Karpas-422 (cell line): Measurements from ENCODE around the gene PID1. TPM values are rescaled to one million over a fixed set of nuclear protein-coding genes. Genes with fewer than 3 reads are reported as not detected.

Source experiments
- DNase-seq: peaks from one replicate; pipeline ENCODE4 v3.0.0-alpha.2; 2015
- H2AFZ ChIP-seq: fragments of 200-600 bp; sonication (generic); 2 replicates; pipeline ENCODE4 v1.6.1; 2014; ENCODE audit warnings: antibody characterized with exemption, low read length, mixed read lengths
- H3K27ac ChIP-seq: fragments of 200-600 bp; sonication (generic); 2 replicates; pipeline ENCODE4 v1.5.1; 2014; ENCODE audit warnings: mild to moderate bottlenecking, low read length, moderate library complexity
- H3K27me3 ChIP-seq: fragments of 200-600 bp; sonication (generic); 2 replicates; pipeline ENCODE4 v1.6.1; 2014; ENCODE audit warnings: low read length, mixed read lengths
- H3K36me3 ChIP-seq: fragments of 200-600 bp; sonication (generic); 2 replicates; pipeline ENCODE4 v1.6.1; 2014; ENCODE audit warnings: low read length, mixed read lengths; ENCODE audit not compliant: insufficient read depth
- H3K4me1 ChIP-seq: fragments of 200-600 bp; sonication (generic); 2 replicates; pipeline ENCODE4 v1.6.1; 2014; ENCODE audit warnings: mild to moderate bottlenecking, low read length, mixed read lengths
- H3K4me2 ChIP-seq: fragments of 200-600 bp; sonication (generic); 2 replicates; pipeline ENCODE4 v1.6.1; 2014; ENCODE audit warnings: low read length, low read depth, mild to moderate bottlenecking; ENCODE audit not compliant: poor library complexity, severe bottlenecking
- H3K4me3 ChIP-seq: fragments of 200-600 bp; sonication (generic); 2 replicates; pipeline ENCODE4 v1.5.1; 2014; ENCODE audit warnings: mild to moderate bottlenecking, antibody characterized with exemption, low read length, mixed read lengths
- H3K79me2 ChIP-seq: fragments of 200-600 bp; sonication (generic); 2 replicates; pipeline ENCODE4 v1.6.1; 2014; ENCODE audit warnings: mild to moderate bottlenecking, low read length, mixed read lengths
- H3K9ac ChIP-seq: fragments of 200-600 bp; sonication (generic); 2 replicates; pipeline ENCODE4 v1.6.0; 2014; ENCODE audit warnings: low read length
- H3K9me2 ChIP-seq: fragments of 200-600 bp; sonication (generic), shearing (Covaris generic); replicated peaks from 2 replicates; pipeline ENCODE4 v1.6.0; 2014; ENCODE audit warnings: mild to moderate bottlenecking, low read length, moderate library complexity; ENCODE audit not compliant: insufficient read depth
- H3K9me3 ChIP-seq: fragments of 300-700, 200-600 bp; sonication (generic); 2 replicates; pipeline ENCODE4 v1.6.1; 2014; ENCODE audit warnings: low read length, mixed read lengths
- H4K20me1 ChIP-seq: fragments of 200-600 bp; sonication (generic); 2 replicates; pipeline ENCODE4 v1.6.1; 2014; ENCODE audit warnings: mild to moderate bottlenecking, antibody characterized with exemption, low read length, low read depth; ENCODE audit not compliant: insufficient read depth
- total RNA-seq: library from RNA; depleted of rRNA; stranded (reverse); fragments of >200 nt; shearing (Covaris generic); gene quantifications from 2 replicates; pipeline ENCODE4 v1.2.3, GENCODE V29; 2014; ENCODE audit warnings: low replicate concordance

PID1 gene
- total RNA-seq, 1 experiment from 2014 or later = not detected

- Histone ChIP-seq H3K4me2 (no peak overlapping the region), H3K79me2 (no peaks in the 10 kb centered on the region), H2AFZ (no peak overlapping the region), H3K27me3 (no peaks in the 10 kb centered on the region), H3K4me3 (no peak overlapping the region), H4K20me1 (no peaks in the 10 kb centered on the region), H3K36me3 (no peaks in the 10 kb centered on the region), H3K9me3 (no peaks in the 10 kb centered on the region), H3K9ac (no peak overlapping the region), H3K4me1 (no peaks in the 10 kb centered on the region), H3K9me2 (no peaks in the 10 kb centered on the region), H3K27ac (no peak overlapping the region)
- no peak for DNase-seq
Measured at GRCh38 chr2:229223107-229223506, 48.0 kb downstream of the PID1 start.

GRCh38 chr2:229221641-229222040 lies 49.4 kb downstream of the PID1 start:
- Histone ChIP-seq H3K9me3 (no peaks in the 10 kb centered on the region), H4K20me1 (no peaks in the 10 kb centered on the region), H3K4me2 (no peak overlapping the region), H3K27me3 (no peaks in the 10 kb centered on the region), H3K9ac (no peak overlapping the region), H2AFZ (no peak overlapping the region), H3K4me3 (no peak overlapping the region), H3K27ac (no peak overlapping the region), H3K4me1 (no peaks in the 10 kb centered on the region), H3K9me2 (no peaks in the 10 kb centered on the region), H3K36me3 (no peaks in the 10 kb centered on the region), H3K79me2 (no peaks in the 10 kb centered on the region)
- DNase-seq = no peak

GRCh38 chr2:229220254-229220653 lies 50.8 kb downstream of the PID1 start:
- H3K4me1 ChIP-seq = no peaks in the 10 kb centered on the region
- H2AFZ ChIP-seq = no peak overlapping the region
- H3K27me3 ChIP-seq = no peaks in the 10 kb centered on the region
- DNase-seq = no peak
- no peak overlapping the region for H3K4me2 ChIP-seq
- no peaks in the 10 kb centered on the region for H4K20me1 ChIP-seq
- no peaks in the 10 kb centered on the region for H3K36me3 ChIP-seq
- no peak overlapping the region for H3K4me3 ChIP-seq
- no peak overlapping the region for H3K27ac ChIP-seq
- no peak overlapping the region for H3K9ac ChIP-seq
- H3K9me3 ChIP-seq = no peaks in the 10 kb centered on the region
- no peaks in the 10 kb centered on the region for H3K9me2 ChIP-seq
- H3K79me2 ChIP-seq = no peaks in the 10 kb centered on the region

- no peak overlapping the region for H3K27ac ChIP-seq
- H3K4me1 ChIP-seq = no peaks in the 10 kb centered on the region
- no peaks in the 10 kb centered on the region for H3K9me2 ChIP-seq
- H3K79me2 ChIP-seq = no peaks in the 10 kb centered on the region
- no peaks in the 10 kb centered on the region for H3K27me3 ChIP-seq
- H3K4me3 ChIP-seq = no peak overlapping the region
- H3K36me3 ChIP-seq = no peaks in the 10 kb centered on the region
- no peaks in the 10 kb centered on the region for H3K9me3 ChIP-seq
- no peaks in the 10 kb centered on the region for H4K20me1 ChIP-seq
- DNase-seq = no peak
- H3K4me2 ChIP-seq = no peak overlapping the region
- H3K9ac ChIP-seq = no peak overlapping the region
- no peak overlapping the region for H2AFZ ChIP-seq
Measured at GRCh38 chr2:229218329-229218921, 52.7 kb downstream of the PID1 start.

GRCh38 chr2:229212241-229212640 lies 58.8 kb downstream of the PID1 start:
- H3K27ac ChIP-seq = no peak overlapping the region
- no peak overlapping the region for H2AFZ ChIP-seq
- H4K20me1 ChIP-seq = no peaks in the 10 kb centered on the region
- H3K4me3 ChIP-seq = no peak overlapping the region
- no peak for DNase-seq
- no peak overlapping the region for H3K9ac ChIP-seq
- no peaks in the 10 kb centered on the region for H3K79me2 ChIP-seq
- no peaks in the 10 kb centered on the region for H3K4me1 ChIP-seq
- H3K27me3 ChIP-seq = no peaks in the 10 kb centered on the region
- no peak overlapping the region for H3K4me2 ChIP-seq
- no peaks in the 10 kb centered on the region for H3K9me2 ChIP-seq
- no peaks in the 10 kb centered on the region for H3K36me3 ChIP-seq
- H3K9me3 ChIP-seq = no peaks in the 10 kb centered on the region

GRCh38 chr2:229210641-229211040 lies 60.4 kb downstream of the PID1 start:
- H3K9me3 ChIP-seq = no peaks in the 10 kb centered on the region
- DNase-seq = no peak
- no peak overlapping the region for H3K4me2 ChIP-seq
- H3K9ac ChIP-seq = no peak overlapping the region
- H3K36me3 ChIP-seq = no peaks in the 10 kb centered on the region
- no peaks in the 10 kb centered on the region for H4K20me1 ChIP-seq
- no peak overlapping the region for H3K27ac ChIP-seq
- H3K4me1 ChIP-seq = peaks cover 4% of the 10 kb centered on the region; the same call in 1 of the 2 replicates
- H3K9me2 ChIP-seq = no peaks in the 10 kb centered on the region
- H2AFZ ChIP-seq = no peak overlapping the region
- no peaks in the 10 kb centered on the region for H3K79me2 ChIP-seq
- no peaks in the 10 kb centered on the region for H3K27me3 ChIP-seq
- H3K4me3 ChIP-seq = no peak overlapping the region

GRCh38 chr2:229206548-229206947 lies 64.5 kb downstream of the PID1 start:
- Histone ChIP-seq H3K27me3 (no peaks in the 10 kb centered on the region), H3K9me3 (no peaks in the 10 kb centered on the region), H3K9ac (no peak overlapping the region), H3K4me3 (no peak overlapping the region), H3K4me1 (peaks cover 4% of the 10 kb centered on the region; the same call in 1 of the 2 replicates), H3K4me2 (no peak overlapping the region), H3K36me3 (no peaks in the 10 kb centered on the region), H4K20me1 (no peaks in the 10 kb centered on the region), H2AFZ (no peak overlapping the region), H3K9me2 (no peaks in the 10 kb centered on the region), H3K27ac (no peak overlapping the region), H3K79me2 (no peaks in the 10 kb centered on the region)
- no peak for DNase-seq

- H3K27me3 ChIP-seq = no peaks in the 10 kb centered on the region
- H3K9me2 ChIP-seq = no peaks in the 10 kb centered on the region
- H3K9me3 ChIP-seq = no peaks in the 10 kb centered on the region
- no peak overlapping the region for H3K9ac ChIP-seq
- DNase-seq = no peak
- peaks cover 4% of the 10 kb centered on the region; the same call in 1 of the 2 replicates for H3K4me1 ChIP-seq
- no peak overlapping the region for H3K4me3 ChIP-seq
- no peaks in the 10 kb centered on the region for H3K79me2 ChIP-seq
- no peak overlapping the region for H3K27ac ChIP-seq
- H2AFZ ChIP-seq = no peak overlapping the region
- H3K36me3 ChIP-seq = no peaks in the 10 kb centered on the region
- H3K4me2 ChIP-seq = no peak overlapping the region
- no peaks in the 10 kb centered on the region for H4K20me1 ChIP-seq
Measured at GRCh38 chr2:229205704-229206103, 65.4 kb downstream of the PID1 start.
